ENCODE measurements around the gene IL26. TPM values are rescaled to one million over a fixed set of nuclear protein-coding genes. Genes with fewer than 3 reads are reported as not detected.

The IL26 gene
- polyA plus RNA-seq, 5 donors: not detected

DNA sequence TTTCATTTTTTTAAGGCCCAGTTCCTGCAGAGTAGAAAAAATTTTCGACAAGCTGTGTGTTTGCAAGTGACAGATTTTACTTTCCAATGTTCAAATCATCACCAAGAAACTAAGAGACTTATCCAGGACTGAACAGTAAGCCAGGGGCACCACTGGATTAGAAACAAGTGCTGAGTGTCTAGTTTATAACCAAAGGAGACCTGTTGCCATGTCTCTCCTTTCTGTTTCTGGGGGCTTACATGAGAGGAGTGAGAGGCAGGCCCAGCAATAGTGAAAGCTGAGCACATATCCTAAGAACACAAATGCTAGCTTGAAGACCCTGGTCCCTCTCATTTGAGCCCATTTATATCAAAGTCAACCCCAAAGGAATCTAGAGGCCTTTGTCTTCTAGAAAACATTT lies 69.0 kb downstream of the IL26 start:
- DNase-seq: no peak

GRCh38 chr12:68154779-68155178 lies 70.8 kb downstream of the IL26 start:
- no peak for DNase-seq

Other genes with a start within 250 kb of the IL26 start
- gene IFNG-AS1, start 236.4 kb downstream of the IL26 start, polyA plus RNA-seq (ENCODE audit: insufficient read depth in 1 of 5, insufficient read length in 5 of 5, low replicate concordance in 1 of 5): under 1 TPM in 4 of 5 donors, not detected in 1; 0.12 to 0.31 (median 0.16) TPM
- gene IFNG, start 66.1 kb downstream of the IL26 start, polyA plus RNA-seq (ENCODE audit: insufficient read depth in 1 of 5, insufficient read length in 5 of 5, low replicate concordance in 1 of 5): under 1 TPM in 1 of 5 donors, not detected in 4; 0.12 TPM
- not detected for gene IL22, start 27.8 kb upstream of the IL26 start, polyA plus RNA-seq (ENCODE audit: insufficient read depth in 1 of 5, insufficient read length in 5 of 5, low replicate concordance in 1 of 5)
- 10 to 100 TPM; 30.8 to 48.9 (median 44.2) TPM for gene MDM1, start 106.6 kb upstream of the IL26 start, polyA plus RNA-seq (ENCODE audit: insufficient read depth in 1 of 5, insufficient read length in 5 of 5, low replicate concordance in 1 of 5)